Smooth muscle cell (in vitro differentiated cells): ENCODE results near the gene SMIM23. TPM values are rescaled to one million over a fixed set of nuclear protein-coding genes. Genes with fewer than 3 reads are reported as not detected.
"Not testable (repeated sequence)": the region's sequence is repeated elsewhere in the genome, so short reads cannot be mapped to it uniquely, and the experiment has no call there.

Source experiments
- DNase-seq: peaks from one replicate; lab custom pipeline; 2025; ENCODE audit not compliant: unreplicated experiment; lab: John Stamatoyannopoulos, UW
- H2AFZ ChIP-seq: fragments of 200-600 bp; sonication (generic); 2 replicates; pipeline ENCODE4 v1.6.0; 2016; ENCODE audit warnings: antibody characterized with exemption, low read depth, mild to moderate bottlenecking
- H3F3A ChIP-seq: fragments of 200-600 bp; sonication (generic); 2 replicates; pipeline ENCODE4 v1.6.0; 2017; ENCODE audit warnings: antibody characterized with exemption, low read depth
- H3K27ac ChIP-seq: fragments of 200-600 bp; sonication (generic); 2 replicates; pipeline ENCODE4 v1.5.1; 2016; ENCODE audit warnings: low read depth, mild to moderate bottlenecking
- H3K27me3 ChIP-seq: fragments of 200-600 bp; sonication (generic); 2 replicates; pipeline ENCODE4 v1.6.1; 2016; ENCODE audit warnings: low read depth, mild to moderate bottlenecking
- H3K36me3 ChIP-seq: fragments of 200-600 bp; sonication (generic); 2 replicates; pipeline ENCODE4 v1.5.1; 2016; ENCODE audit warnings: low read depth
- H3K4me1 ChIP-seq: fragments of 200-600 bp; sonication (generic); 2 replicates; pipeline ENCODE4 v1.5.1; 2016; ENCODE audit warnings: low read depth
- H3K4me2 ChIP-seq: fragments of 200-600 bp; sonication (generic); 2 replicates; pipeline ENCODE4 v1.6.0; 2016; ENCODE audit warnings: mild to moderate bottlenecking
- H3K4me3 ChIP-seq: fragments of 200-600 bp; sonication (generic); 2 replicates; pipeline ENCODE4 v1.5.1; 2016; ENCODE audit warnings: mild to moderate bottlenecking
- H3K79me2 ChIP-seq: fragments of 200-600 bp; sonication (generic); 2 replicates; pipeline ENCODE4 v1.6.0; 2016; ENCODE audit warnings: low read depth, mild to moderate bottlenecking
- H3K9ac ChIP-seq: fragments of 200-600 bp; sonication (generic); 2 replicates; pipeline ENCODE4 v1.6.0; 2016; ENCODE audit warnings: low read depth
- H3K9me3 ChIP-seq: fragments of 200-600 bp; sonication (generic); replicated peaks from 2 replicates; pipeline ENCODE4 v1.5.1; 2016; ENCODE audit warnings: low read depth
- H4K20me1 ChIP-seq: fragments of 200-600 bp; sonication (generic); 2 replicates; pipeline ENCODE4 v1.6.0; 2016; ENCODE audit warnings: low read depth
- WGBS: methylation state at CpG from one replicate; pipeline ENCODE4 v1.1.7; 2016; ENCODE audit warnings: low lambda C conversion rate; 5-methylcytosine and 5-hydroxymethylcytosine counted together
- polyA plus RNA-seq: library from polyadenylated mRNA; unstranded; fragments of >200 nt; fragmentation: Nextera tagmentation; extraction: Ambion mirVana; gene quantifications from 2 replicates; pipeline ENCODE4 v1.2.1, GENCODE V29; 2016
- total RNA-seq: library from RNA; depleted of rRNA; stranded (reverse); fragments of >200 nt; gene quantifications from 2 replicates; pipeline ENCODE4 v1.2.3, GENCODE V29; 2014
- TF ChIP-seq, protein P1 (sequence below): fragments of 200-600 bp; sonication (generic); IDR thresholded peaks from 2 replicates; pipeline ENCODE4 v1.5.1; 2017; ENCODE audit warnings: borderline replicate concordance, mild to moderate bottlenecking, antibody characterized with exemption; ENCODE audit not compliant: insufficient read depth, poor library complexity, severe bottlenecking

Gene SMIM23
- total and polyA plus RNA-seq, 2 experiments from 2014 or later, result not detected

DNA sequence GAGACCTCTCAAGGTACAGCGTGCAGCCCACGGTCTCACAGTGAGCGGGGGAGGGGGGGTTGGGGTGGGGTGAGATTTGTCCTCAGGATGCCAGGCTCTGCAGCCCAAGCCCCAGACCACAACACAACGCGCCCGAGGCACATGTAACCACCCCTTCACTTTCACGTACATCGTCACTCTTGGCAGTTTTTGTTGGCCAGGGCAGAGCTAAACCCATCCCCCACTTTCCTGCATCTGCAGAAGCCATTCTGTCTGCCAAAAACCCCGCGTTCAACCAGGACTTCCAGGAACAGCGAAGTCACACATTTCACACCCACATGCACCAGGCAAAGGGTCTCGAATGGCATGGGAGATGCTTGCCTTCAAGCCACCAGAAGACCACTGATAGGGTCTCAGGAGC is 9.4 kb upstream of the SMIM23 start:
- no peaks in the 10 kb centered on the region for H3K79me2 ChIP-seq
- H2AFZ ChIP-seq, result no peak overlapping the region
- no peaks in the 10 kb centered on the region for H3K36me3 ChIP-seq
- no peaks in the 10 kb centered on the region for H3K9me3 ChIP-seq
- H3K4me3 ChIP-seq, result no peak overlapping the region
- no peaks in the 10 kb centered on the region for H4K20me1 ChIP-seq
- no peak overlapping the region for H3K9ac ChIP-seq
- DNase-seq, result no peak
- no peak overlapping the region for H3K4me2 ChIP-seq
- TF ChIP-seq, protein P1, sequence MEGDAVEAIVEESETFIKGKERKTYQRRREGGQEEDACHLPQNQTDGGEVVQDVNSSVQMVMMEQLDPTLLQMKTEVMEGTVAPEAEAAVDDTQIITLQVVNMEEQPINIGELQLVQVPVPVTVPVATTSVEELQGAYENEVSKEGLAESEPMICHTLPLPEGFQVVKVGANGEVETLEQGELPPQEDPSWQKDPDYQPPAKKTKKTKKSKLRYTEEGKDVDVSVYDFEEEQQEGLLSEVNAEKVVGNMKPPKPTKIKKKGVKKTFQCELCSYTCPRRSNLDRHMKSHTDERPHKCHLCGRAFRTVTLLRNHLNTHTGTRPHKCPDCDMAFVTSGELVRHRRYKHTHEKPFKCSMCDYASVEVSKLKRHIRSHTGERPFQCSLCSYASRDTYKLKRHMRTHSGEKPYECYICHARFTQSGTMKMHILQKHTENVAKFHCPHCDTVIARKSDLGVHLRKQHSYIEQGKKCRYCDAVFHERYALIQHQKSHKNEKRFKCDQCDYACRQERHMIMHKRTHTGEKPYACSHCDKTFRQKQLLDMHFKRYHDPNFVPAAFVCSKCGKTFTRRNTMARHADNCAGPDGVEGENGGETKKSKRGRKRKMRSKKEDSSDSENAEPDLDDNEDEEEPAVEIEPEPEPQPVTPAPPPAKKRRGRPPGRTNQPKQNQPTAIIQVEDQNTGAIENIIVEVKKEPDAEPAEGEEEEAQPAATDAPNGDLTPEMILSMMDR, result no peak
- no peaks in the 10 kb centered on the region for H3K4me1 ChIP-seq
- 94% methylated on average over 12 of the region's 12 CpGs for WGBS
- no peak overlapping the region for H3K27ac ChIP-seq
- no peaks in the 10 kb centered on the region for H3F3A ChIP-seq
- H3K27me3 ChIP-seq, result no peaks in the 10 kb centered on the region

DNA sequence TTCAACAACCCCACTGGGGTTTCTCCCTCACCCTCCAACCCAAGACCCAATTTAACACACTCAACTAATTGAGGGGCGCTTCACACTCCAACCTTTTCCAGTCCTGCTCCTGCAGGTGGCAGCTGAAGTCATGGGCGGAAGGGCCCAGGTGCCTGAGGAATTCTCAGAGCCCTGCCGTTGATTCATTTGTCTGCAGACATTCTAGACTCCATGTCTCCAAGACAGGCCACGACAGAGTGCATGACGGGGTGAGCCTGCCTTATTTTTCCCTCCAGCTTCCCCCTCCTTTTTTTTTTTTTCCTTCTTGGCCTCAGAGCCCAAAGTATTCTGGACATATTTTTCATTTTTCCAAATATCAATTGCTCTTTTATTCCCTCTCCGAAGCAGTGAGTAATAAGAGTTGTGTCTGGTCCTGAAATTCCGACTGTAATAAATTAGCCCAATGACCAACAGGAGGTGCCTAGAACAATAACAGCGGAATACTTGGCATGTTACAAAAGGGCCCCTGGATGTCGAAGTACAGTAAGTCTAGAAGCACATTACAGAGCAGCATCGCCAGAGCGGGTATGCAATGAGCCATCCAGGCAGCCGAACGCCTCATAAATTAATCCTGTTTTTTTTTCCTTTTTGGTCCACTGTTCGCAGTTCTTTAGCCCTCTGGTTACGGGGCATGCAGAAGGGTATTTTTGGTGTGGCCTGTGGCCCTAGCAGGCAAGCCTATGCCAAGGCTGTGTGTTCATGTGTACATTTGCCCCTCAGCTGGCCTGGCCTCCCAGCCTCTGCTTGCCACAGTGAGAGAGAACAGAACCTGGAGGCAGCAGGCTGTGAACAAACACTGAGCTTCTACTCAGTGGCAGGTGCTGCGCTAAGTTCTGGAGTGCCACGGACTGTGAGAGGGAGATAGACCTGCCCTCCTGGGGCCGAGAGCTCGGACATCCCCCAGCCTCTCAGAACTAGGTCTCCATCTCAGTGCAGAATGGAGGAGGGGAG is 8.6 kb upstream of the SMIM23 start:
- Histone ChIP-seq H3K79me2 (no peaks in the 10 kb centered on the region), H3K9ac (no peak overlapping the region), H3K36me3 (no peaks in the 10 kb centered on the region), H3F3A (no peaks in the 10 kb centered on the region), H4K20me1 (no peaks in the 10 kb centered on the region), H2AFZ (no peak overlapping the region), H3K4me3 (no peak overlapping the region), H3K4me2 (no peak overlapping the region), H3K9me3 (no peaks in the 10 kb centered on the region), H3K27ac (no peak overlapping the region), H3K27me3 (no peaks in the 10 kb centered on the region), H3K4me1 (no peaks in the 10 kb centered on the region)
- TF ChIP-seq, protein P1, result no peak
- no peak for DNase-seq
- 86% methylated on average over 19 of the region's 19 CpGs for WGBS

DNA sequence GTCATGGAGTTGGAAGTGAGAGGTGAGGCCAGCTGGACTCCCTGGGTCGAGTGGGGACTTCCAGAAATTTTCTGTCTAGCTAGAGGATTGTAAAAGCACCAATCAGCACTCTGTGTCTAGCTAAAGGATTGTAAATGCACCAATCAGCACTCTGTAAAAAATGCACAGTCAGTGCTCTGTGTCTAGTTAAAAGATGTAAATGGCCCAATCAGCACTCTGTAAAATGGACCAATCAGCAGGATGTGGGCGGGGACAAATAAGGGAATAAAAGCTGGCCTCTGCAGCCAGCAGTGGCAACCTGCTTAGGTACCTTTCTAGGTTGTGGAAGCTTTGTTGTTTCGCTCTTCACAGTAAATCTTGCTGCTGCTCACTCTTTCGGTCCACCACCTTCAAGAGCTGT is 3.9 kb upstream of the SMIM23 start:
- not testable (repeated sequence) for H3K27me3 ChIP-seq, H3K36me3 ChIP-seq, H2AFZ ChIP-seq, H3K79me2 ChIP-seq, DNase-seq, H3K4me2 ChIP-seq, H4K20me1 ChIP-seq, H3K9me3 ChIP-seq, H3K4me1 ChIP-seq, H3F3A ChIP-seq, H3K27ac ChIP-seq, H3K4me3 ChIP-seq, H3K9ac ChIP-seq
- 92% methylated on average over 4 of the region's 4 CpGs for WGBS

DNA sequence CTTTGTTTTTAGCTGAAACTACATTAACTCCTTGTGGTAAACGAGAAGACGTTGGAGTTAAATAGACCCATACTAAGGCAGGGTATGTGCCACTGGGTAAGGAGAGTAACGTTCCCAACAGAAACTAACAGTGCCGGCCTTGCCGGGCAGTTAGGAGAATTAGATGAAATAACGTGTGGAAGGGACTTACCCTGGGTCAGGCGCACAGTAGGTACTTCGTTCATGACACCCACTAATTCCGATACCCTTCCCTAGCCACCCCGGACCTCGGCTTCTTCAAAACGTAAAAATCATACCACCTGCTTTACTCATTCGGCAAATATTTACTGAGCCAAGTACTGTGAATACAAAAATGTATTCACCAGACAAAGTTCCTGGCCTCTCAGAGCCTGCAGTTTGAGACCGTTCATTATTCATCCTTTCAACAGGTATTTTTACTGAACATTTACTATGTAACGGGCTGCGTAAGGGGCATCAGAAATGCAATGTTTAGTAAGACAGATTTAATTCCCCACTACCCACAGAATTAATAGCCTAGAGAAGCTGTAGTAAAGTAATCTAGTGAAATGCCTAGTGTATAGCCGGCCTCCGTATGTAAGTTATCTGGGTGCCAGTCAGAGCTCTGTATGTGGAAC is 3.2 kb upstream of the SMIM23 start:
- Histone ChIP-seq H4K20me1 (no peaks in the 10 kb centered on the region), H3K9me3 (no peaks in the 10 kb centered on the region), H2AFZ (no peak overlapping the region), H3K4me2 (no peak overlapping the region), H3K36me3 (no peaks in the 10 kb centered on the region), H3K27me3 (no peaks in the 10 kb centered on the region), H3K79me2 (no peaks in the 10 kb centered on the region), H3K4me1 (no peaks in the 10 kb centered on the region), H3K27ac (no peak overlapping the region), H3K4me3 (no peak overlapping the region), H3K9ac (no peak overlapping the region), H3F3A (no peaks in the 10 kb centered on the region)
- no peak for DNase-seq
- 93% methylated on average over 18 of the region's 18 CpGs for WGBS
- TF ChIP-seq, protein P1, result no peak
